Ovary (tissue), 9 donors: Measurements from ENCODE around the gene LGR4. TPM values are rescaled to one million over a fixed set of nuclear protein-coding genes. Genes with fewer than 3 reads are reported as not detected.
"Not testable (repeated sequence)": the region's sequence is repeated elsewhere in the genome, so short reads cannot be mapped to it uniquely, and the experiment has no call there.

Experiments used
- DNase-seq, 5 donors: peaks; one replicate each; pipeline ENCODE4 v3.0.0-alpha.2; 2019 to 2020
- H3K27ac ChIP-seq, 2 donors: fragments of 200-600 bp; one replicate each; pipeline versions ENCODE4 v1.5.1 to v1.8.0; 2019 to 2022
- H3K27me3 ChIP-seq: fragments of 200-600 bp; one replicate; pipeline ENCODE4 v1.8.0; 2022
- H3K36me3 ChIP-seq: fragments of 200-600 bp; sonication (generic); one replicate; pipeline ENCODE4 v1.5.1; 2019
- H3K4me1 ChIP-seq: one replicate; pipeline ENCODE4 v1.8.1; 2013; ENCODE audit warnings: mild to moderate bottlenecking, moderate library complexity; ENCODE audit not compliant: insufficient read depth
- H3K4me3 ChIP-seq: fragments of 200-600 bp; sonication (generic); one replicate; pipeline ENCODE4 v1.5.1; 2017
- H3K9me3 ChIP-seq, 2 donors: fragments of 200-600 bp in 1 of 2; sonication (generic) in 1 of 2; one replicate each; pipeline versions ENCODE4 v1.5.1 to v1.8.1; 2013 to 2019; ENCODE audit warnings: mild to moderate bottlenecking in 1 of 2, moderate library complexity in 1 of 2
- EP300 ChIP-seq: sonication (generic); formaldehyde crosslinking; IDR thresholded peaks from one replicate; pipeline ENCODE4 v1.6.1; 2017; ENCODE audit warnings: antibody characterized with exemption
- POLR2A ChIP-seq: fragments of 450-650 bp; IDR thresholded peaks from one replicate; pipeline ENCODE4 v1.6.1; 2017; ENCODE audit warnings: antibody characterized with exemption, mild to moderate bottlenecking, moderate library complexity
- WGBS, 3 donors: extraction: QIAGEN DNeasy Blood & Tissue Kit in 1 of 3; methylation state at CpG; one replicate each; pipeline versions ENCODE4 v1.1.5 to v1.1.7; 2013 to 2017; 5-methylcytosine and 5-hydroxymethylcytosine counted together
- intact Hi-C, 4 donors: fragments of 100-400 bp; cut with DNase I; formaldehyde crosslinking; loops; one replicate each; pipeline versions ENCODE4 v1.11.0 to v1.15.1; 2022 to 2023
- polyA plus RNA-seq, 2 donors: library from polyadenylated mRNA; stranded (reverse); fragments of 200-250 nt in 1 of 2; fragments of 350-450 nt in 1 of 2; fragmentation: Illumina TruSeq in 1 of 2; extraction: RNeasy Lipid Tissue Mini Kit (QIAGEN cat#74804) in 1 of 2; gene quantifications; one replicate each; pipeline ENCODE4 v1.2.3, GENCODE V29; 2013 to 2014
- total RNA-seq, 7 donors: library from RNA; depleted of rRNA in 2 of 7; stranded (reverse); fragments of >200 nt in 2 of 7; fragmentation: NEBNext Ultra II Directional in 3 of 7; extraction: Animal tissue kit (Norgen Biotek cat#: 25700) in 3 of 7; gene quantifications; one replicate each; pipeline versions ENCODE4 v1.1.0 to v1.2.4, GENCODE V29; 2016 to 2023
- TF ChIP-seq, protein P1 (sequence below), 3 donors: fragments of 450-650 bp in 2 of 3; fragments of 200-600 bp in 1 of 3; IDR thresholded peaks; one replicate each; pipeline versions ENCODE4 v1.5.1 to v1.8.0; 2016 to 2022; ENCODE audit warnings: antibody characterized with exemption in 3 of 3, mild to moderate bottlenecking in 1 of 3
- donor health status: DM: no; HTN: no; CAD: no; lungs with moderate emphysema.
- donor health status: DM: no; HTN: no; CAD: no.
- donor health status: Bipolar disorder and iron deficiency.
- donor health status: DM: yes; HTN: yes; CAD: no.
- donor health status: DM: no; HTN: no; CAD: no.
- donor health status: DM: yes; HTN: yes; CAD: no.

LGR4 gene
- total and polyA plus RNA-seq, 9 donors = 15.3 to 51.1 (median 32.3) TPM

DNA sequence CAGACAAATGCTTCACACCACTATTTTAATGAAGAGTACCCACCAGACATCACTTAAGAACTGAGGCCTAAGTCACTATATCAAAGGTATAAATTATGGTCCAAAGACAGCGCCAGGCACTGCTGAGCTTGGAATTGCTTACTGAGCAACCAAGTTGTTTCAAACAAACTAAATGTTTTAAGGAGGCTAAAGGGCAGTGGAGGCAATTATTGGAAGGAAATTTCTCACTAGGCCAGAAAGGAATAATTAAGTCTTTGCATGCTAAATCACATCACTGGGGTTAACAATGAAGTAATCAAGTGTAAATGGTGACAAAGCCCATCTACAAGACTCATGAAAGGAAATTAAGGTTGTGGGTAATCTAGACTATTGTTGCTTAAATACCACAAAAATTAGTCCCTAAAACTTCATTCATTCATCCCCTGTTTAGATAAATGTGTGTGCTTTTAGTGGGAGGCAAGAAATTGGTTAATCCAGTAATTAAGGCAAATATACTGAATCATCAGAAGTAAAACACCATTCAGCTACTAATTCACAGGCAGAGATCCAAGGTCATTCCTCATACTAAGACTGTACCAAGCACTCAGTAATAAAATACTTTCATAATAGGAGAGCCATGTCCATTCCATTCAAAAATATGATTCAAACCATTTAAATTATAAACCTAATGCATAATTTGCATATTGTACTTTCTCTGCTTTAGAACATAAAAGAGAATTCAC, 21.2 kb downstream of the LGR4 start:
- Histone ChIP-seq H3K9me3 (no peaks in the 10 kb centered on the region), H3K27ac (no peak overlapping the region), H3K4me1 (peaks cover 5% of the 10 kb centered on the region), H3K36me3 (no peaks in the 10 kb centered on the region), H3K4me3 (no peak overlapping the region), H3K27me3 (no peaks in the 10 kb centered on the region)
- 93 to 94% (median 94%) methylated on average over 1 of the region's 1 CpG for WGBS, 3 donors
- TF ChIP-seq, protein P1, sequence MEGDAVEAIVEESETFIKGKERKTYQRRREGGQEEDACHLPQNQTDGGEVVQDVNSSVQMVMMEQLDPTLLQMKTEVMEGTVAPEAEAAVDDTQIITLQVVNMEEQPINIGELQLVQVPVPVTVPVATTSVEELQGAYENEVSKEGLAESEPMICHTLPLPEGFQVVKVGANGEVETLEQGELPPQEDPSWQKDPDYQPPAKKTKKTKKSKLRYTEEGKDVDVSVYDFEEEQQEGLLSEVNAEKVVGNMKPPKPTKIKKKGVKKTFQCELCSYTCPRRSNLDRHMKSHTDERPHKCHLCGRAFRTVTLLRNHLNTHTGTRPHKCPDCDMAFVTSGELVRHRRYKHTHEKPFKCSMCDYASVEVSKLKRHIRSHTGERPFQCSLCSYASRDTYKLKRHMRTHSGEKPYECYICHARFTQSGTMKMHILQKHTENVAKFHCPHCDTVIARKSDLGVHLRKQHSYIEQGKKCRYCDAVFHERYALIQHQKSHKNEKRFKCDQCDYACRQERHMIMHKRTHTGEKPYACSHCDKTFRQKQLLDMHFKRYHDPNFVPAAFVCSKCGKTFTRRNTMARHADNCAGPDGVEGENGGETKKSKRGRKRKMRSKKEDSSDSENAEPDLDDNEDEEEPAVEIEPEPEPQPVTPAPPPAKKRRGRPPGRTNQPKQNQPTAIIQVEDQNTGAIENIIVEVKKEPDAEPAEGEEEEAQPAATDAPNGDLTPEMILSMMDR (IDR thresholded peaks at IDR 0.05) = no peak
- TF ChIP-seq POLR2A (no peak), EP300 (no peak)
- intact Hi-C loops = no loop called here
- DNase-seq = no peak

DNA sequence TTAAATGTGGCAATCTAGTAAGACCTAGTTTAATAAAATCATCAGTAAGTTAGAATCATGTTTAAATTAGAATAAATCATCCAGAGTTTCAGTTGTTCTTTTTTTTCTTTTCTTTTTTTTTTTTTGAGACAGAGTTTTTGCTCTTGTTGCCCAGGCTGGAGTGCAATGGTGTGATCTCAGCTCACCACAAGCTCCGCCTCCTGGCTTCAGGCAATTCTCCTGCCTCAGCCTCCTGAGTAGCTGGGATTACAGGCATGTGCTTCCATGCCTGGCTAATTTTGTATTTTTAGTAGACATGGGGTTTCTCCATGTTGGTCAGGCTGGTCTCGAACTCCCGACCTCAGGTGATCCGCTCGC, 24.4 kb downstream of the LGR4 start:
- H3K27ac ChIP-seq, H3K9me3 ChIP-seq, intact Hi-C loops, H3K4me3 ChIP-seq, H3K36me3 ChIP-seq, H3K4me1 ChIP-seq, DNase-seq, H3K27me3 ChIP-seq: not testable (repeated sequence)
- WGBS, 3 donors = 96 to 98% (median 97%) methylated on average over 5 of the region's 5 CpGs

DNA sequence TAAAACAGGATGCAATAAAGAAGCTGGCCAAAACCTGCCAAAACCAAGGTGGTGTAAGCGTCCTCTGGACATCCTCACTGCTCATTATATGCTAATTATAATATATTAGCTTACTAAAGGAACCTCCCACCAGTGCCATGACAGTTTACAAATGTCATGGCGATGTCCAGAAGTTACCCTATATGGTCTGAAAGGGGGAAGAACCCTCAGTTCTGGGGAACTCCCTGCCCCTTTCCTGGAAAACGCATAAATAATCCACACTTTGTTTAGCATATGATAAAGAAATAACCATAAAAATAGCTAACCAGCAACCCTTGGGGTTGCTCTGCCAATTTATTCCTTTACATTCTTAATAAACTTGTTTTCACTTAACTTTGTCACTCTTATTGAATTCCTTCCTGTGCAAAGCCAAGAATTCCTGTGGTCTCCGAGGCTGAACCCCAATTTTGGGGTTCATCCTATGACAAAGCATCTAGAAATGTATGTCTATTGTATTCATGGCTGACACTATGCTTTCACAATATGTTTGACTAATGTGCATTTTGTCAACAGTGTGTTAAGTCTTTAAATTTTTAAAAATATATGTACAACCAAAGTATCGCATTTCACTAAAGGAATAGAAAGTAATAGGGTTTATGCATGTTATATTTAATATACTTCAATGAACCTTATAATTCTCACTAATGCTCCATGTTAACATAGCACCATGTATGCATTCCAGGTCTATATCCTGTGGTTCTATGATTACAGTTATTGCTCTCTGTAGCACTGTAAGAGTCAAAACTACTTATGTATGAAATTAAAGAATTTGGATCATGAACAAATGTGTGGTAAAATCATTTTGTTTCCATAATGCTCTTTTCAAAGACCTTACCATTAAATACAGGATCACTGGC, 25.1 kb downstream of the LGR4 start:
- TF ChIP-seq POLR2A (no peak), EP300 (no peak)
- TF ChIP-seq, protein P1 (IDR thresholded peaks at IDR 0.05) = no peak
- Histone ChIP-seq H3K27me3 (no peaks in the 10 kb centered on the region), H3K4me1 (peaks cover 5% of the 10 kb centered on the region), H3K9me3 (no peaks in the 10 kb centered on the region), H3K27ac (no peak overlapping the region), H3K36me3 (no peaks in the 10 kb centered on the region), H3K4me3 (no peak overlapping the region)
- intact Hi-C loops = no loop called here
- WGBS, 3 donors = 89 to 93% (median 92%) methylated on average over 5 of the region's 5 CpGs
- no peak for DNase-seq

DNA sequence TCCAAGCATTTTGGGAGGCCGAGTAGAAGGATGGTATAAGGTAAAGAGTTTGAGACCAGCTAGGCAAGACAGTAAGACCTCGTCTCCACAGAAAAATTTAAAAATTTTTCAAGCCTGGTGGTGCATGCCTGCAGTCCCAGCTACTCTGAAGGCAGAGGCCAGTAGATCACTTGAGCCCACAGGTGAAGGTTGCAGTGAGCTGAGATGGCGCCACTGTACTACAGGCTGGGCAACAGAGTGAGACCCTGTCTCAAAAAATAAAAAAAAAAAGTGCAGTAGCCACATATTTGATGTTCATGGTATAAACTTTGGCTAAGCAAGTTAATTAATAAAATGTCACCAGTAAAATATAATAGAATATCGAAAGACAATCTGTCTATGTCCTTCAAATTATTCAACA, 27.0 kb downstream of the LGR4 start:
- Histone ChIP-seq H3K27ac (no peak overlapping the region), H3K9me3 (no peaks in the 10 kb centered on the region), H3K36me3 (no peaks in the 10 kb centered on the region), H3K4me1 (peaks cover 1% of the 10 kb centered on the region), H3K27me3 (no peaks in the 10 kb centered on the region), H3K4me3 (no peak overlapping the region)
- intact Hi-C loops = no loop called here
- TF ChIP-seq POLR2A (no peak), EP300 (no peak)
- TF ChIP-seq, protein P1 (IDR thresholded peaks at IDR 0.05) = no peak
- DNase-seq = no peak
- WGBS, 3 donors = 92 to 97% (median 95%) methylated on average over 4 of the region's 4 CpGs

DNA sequence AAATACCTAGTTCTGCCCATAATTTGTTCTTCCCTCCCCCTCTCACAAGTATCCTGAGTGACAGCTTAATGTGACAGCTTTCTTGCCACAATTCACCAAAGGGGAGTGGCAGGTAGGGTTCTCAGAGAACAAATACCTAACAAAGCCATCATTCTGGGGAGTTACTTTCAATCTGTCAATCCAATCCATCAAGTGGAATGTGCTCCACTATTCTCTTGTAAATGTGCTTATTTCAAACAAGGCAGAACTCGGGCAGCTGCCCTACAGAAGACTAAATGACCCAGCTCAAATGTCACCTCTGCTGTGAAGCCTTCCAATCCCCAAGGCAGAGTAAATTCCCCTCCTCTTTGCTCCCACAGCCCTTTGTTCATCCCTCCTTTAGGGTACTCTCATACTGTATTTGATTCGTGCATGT, 27.8 kb downstream of the LGR4 start:
- Histone ChIP-seq H3K9me3 (no peaks in the 10 kb centered on the region), H3K27ac (no peak overlapping the region), H3K27me3 (no peaks in the 10 kb centered on the region), H3K36me3 (no peaks in the 10 kb centered on the region), H3K4me1 (peaks cover 1% of the 10 kb centered on the region), H3K4me3 (no peak overlapping the region)
- TF ChIP-seq POLR2A (no peak), EP300 (no peak)
- TF ChIP-seq, protein P1 (IDR thresholded peaks at IDR 0.05) = no peak
- DNase-seq = no peak
- intact Hi-C loops = no loop called here
- 86 to 97% (median 90%) methylated on average over 2 of the region's 2 CpGs for WGBS, 3 donors
